ENCODE measurements around the gene LZTR1. TPM values are rescaled to one million over a fixed set of nuclear protein-coding genes. Genes with fewer than 3 reads are reported as not detected.
"Not testable (repeated sequence)": the region's sequence is repeated elsewhere in the genome, so short reads cannot be mapped to it uniquely, and the experiment has no call there.

LZTR1 gene
- total RNA-seq, 1 experiment from 2014 or later = 34.1 TPM

- DNase-seq (ENCODE audit: low read depth, low spot score) = no peak
- in situ Hi-C loops (cut with HindIII; ENCODE audit: low pct_unique_long_range_greater_than_20kb, low sequenced_read_pairs) = no loop called here
These were observed 19.6 kb upstream of the LZTR1 start for GRCh38 chr22:20962491-20962945.

- in situ Hi-C loops (cut with HindIII; ENCODE audit: low pct_unique_long_range_greater_than_20kb, low sequenced_read_pairs) = no loop called here
- peak; percentile 44 for DNase-seq (ENCODE audit: low read depth, low spot score)
These were observed 18.7 kb upstream of the LZTR1 start for GRCh38 chr22:20963201-20964052.

GRCh38 chr22:20964090-20964798 is 17.9 kb upstream of the LZTR1 start:
- no peak for DNase-seq (ENCODE audit: low read depth, low spot score)
- in situ Hi-C loops (cut with HindIII; ENCODE audit: low pct_unique_long_range_greater_than_20kb, low sequenced_read_pairs) = no loop called here

- in situ Hi-C loops (cut with HindIII; ENCODE audit: low pct_unique_long_range_greater_than_20kb, low sequenced_read_pairs) = no loop called here
- no peak for DNase-seq (ENCODE audit: low read depth, low spot score)
These were observed 17.3 kb upstream of the LZTR1 start for GRCh38 chr22:20964799-20965103.

- in situ Hi-C loops (cut with HindIII; ENCODE audit: low pct_unique_long_range_greater_than_20kb, low sequenced_read_pairs) = no loop called here
- DNase-seq (ENCODE audit: low read depth, low spot score) = no peak
These were observed 16.8 kb upstream of the LZTR1 start for GRCh38 chr22:20965104-20965887.

GRCh38 chr22:20965888-20966855 is 15.9 kb upstream of the LZTR1 start:
- in situ Hi-C loops (cut with HindIII; ENCODE audit: low pct_unique_long_range_greater_than_20kb, low sequenced_read_pairs) = no loop called here
- no peak for DNase-seq (ENCODE audit: low read depth, low spot score)

- DNase-seq (ENCODE audit: low read depth, low spot score) = no peak
- in situ Hi-C loops (cut with HindIII; ENCODE audit: low pct_unique_long_range_greater_than_20kb, low sequenced_read_pairs) = no loop called here
These were observed 15.0 kb upstream of the LZTR1 start, which contains the start of gene AIFM3 for GRCh38 chr22:20966883-20967696. TSS of gene AIFM3 (plus strand) at chr22:20967255. CDS start at chr22:20967945, 690 bp downstream.

- in situ Hi-C loops (cut with HindIII; ENCODE audit: low pct_unique_long_range_greater_than_20kb, low sequenced_read_pairs) = no loop called here
- no peak for DNase-seq (ENCODE audit: low read depth, low spot score)
These were observed 14.3 kb upstream of the LZTR1 start for GRCh38 chr22:20967697-20968211.

GRCh38 chr22:20968281-20968977 is 13.7 kb upstream of the LZTR1 start:
- DNase-seq (ENCODE audit: low read depth, low spot score) = no peak
- in situ Hi-C loops (cut with HindIII; ENCODE audit: low pct_unique_long_range_greater_than_20kb, low sequenced_read_pairs) = no loop called here

- in situ Hi-C loops (cut with HindIII; ENCODE audit: low pct_unique_long_range_greater_than_20kb, low sequenced_read_pairs) = no loop called here
- no peak for DNase-seq (ENCODE audit: low read depth, low spot score)
These were observed 11.0 kb upstream of the LZTR1 start for GRCh38 chr22:20970939-20971657.

- in situ Hi-C loops (cut with HindIII; ENCODE audit: low pct_unique_long_range_greater_than_20kb, low sequenced_read_pairs); DNase-seq (ENCODE audit: low read depth, low spot score): not testable (repeated sequence)
These were observed 9.9 kb upstream of the LZTR1 start for GRCh38 chr22:20972014-20972694.

- in situ Hi-C loops (cut with HindIII; ENCODE audit: low pct_unique_long_range_greater_than_20kb, low sequenced_read_pairs) = no loop called here
- DNase-seq (ENCODE audit: low read depth, low spot score) = no peak
These were observed 9.0 kb upstream of the LZTR1 start for GRCh38 chr22:20972933-20973577.

- DNase-seq (ENCODE audit: low read depth, low spot score) = no peak
- in situ Hi-C loops (cut with HindIII; ENCODE audit: low pct_unique_long_range_greater_than_20kb, low sequenced_read_pairs) = no loop called here
These were observed 8.3 kb upstream of the LZTR1 start for GRCh38 chr22:20973634-20974286.

Data from SK-MEL-5 (cell line).